ENCODE data around the gene SHB. TPM values are rescaled to one million over a fixed set of nuclear protein-coding genes. Genes with fewer than 3 reads are reported as not detected.

Gene SHB
- total and polyA plus RNA-seq, 2 of the 13 experiments (the other 11 are each of a cell fraction or from before 2014, with no cell fraction given) = 19.4 to 20.7 TPM

DNA sequence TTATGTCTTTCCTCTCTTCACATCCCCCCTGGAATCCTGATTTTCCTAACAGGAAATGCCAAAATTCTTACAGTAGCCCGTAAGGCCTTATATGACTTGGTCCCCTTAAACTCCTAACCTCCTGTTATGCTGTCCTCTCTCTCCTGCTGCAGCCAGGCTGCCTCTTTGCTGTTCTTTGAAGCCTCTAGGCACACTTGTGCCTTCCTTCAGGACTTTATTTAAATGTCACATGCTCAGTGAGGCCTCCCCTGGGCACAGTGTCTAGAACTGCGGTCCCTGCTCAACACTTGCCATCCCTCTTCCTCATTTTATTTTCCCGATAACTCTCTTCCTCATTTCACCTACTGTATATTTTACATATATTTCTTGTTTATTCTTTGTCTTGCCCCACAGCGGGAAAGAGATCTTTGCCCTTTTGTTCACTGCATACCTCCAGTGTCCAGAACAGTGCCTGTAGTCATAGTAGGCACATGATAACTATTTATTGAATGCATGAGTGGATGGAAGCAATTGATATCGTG lies 5.5 kb upstream of the SHB start (continued):
- TF ChIP-seq, protein P1, sequence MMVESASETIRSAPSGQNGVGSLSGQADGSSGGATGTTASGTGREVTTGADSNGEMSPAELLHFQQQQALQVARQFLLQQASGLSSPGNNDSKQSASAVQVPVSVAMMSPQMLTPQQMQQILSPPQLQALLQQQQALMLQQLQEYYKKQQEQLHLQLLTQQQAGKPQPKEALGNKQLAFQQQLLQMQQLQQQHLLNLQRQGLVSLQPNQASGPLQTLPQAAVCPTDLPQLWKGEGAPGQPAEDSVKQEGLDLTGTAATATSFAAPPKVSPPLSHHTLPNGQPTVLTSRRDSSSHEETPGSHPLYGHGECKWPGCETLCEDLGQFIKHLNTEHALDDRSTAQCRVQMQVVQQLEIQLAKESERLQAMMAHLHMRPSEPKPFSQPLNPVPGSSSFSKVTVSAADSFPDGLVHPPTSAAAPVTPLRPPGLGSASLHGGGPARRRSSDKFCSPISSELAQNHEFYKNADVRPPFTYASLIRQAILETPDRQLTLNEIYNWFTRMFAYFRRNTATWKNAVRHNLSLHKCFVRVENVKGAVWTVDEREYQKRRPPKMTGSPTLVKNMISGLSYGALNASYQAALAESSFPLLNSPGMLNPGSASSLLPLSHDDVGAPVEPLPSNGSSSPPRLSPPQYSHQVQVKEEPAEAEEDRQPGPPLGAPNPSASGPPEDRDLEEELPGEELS (CRISPR knock-in tag; IDR thresholded peaks at IDR 0.05) = no peak
- TF ChIP-seq, protein P2, sequence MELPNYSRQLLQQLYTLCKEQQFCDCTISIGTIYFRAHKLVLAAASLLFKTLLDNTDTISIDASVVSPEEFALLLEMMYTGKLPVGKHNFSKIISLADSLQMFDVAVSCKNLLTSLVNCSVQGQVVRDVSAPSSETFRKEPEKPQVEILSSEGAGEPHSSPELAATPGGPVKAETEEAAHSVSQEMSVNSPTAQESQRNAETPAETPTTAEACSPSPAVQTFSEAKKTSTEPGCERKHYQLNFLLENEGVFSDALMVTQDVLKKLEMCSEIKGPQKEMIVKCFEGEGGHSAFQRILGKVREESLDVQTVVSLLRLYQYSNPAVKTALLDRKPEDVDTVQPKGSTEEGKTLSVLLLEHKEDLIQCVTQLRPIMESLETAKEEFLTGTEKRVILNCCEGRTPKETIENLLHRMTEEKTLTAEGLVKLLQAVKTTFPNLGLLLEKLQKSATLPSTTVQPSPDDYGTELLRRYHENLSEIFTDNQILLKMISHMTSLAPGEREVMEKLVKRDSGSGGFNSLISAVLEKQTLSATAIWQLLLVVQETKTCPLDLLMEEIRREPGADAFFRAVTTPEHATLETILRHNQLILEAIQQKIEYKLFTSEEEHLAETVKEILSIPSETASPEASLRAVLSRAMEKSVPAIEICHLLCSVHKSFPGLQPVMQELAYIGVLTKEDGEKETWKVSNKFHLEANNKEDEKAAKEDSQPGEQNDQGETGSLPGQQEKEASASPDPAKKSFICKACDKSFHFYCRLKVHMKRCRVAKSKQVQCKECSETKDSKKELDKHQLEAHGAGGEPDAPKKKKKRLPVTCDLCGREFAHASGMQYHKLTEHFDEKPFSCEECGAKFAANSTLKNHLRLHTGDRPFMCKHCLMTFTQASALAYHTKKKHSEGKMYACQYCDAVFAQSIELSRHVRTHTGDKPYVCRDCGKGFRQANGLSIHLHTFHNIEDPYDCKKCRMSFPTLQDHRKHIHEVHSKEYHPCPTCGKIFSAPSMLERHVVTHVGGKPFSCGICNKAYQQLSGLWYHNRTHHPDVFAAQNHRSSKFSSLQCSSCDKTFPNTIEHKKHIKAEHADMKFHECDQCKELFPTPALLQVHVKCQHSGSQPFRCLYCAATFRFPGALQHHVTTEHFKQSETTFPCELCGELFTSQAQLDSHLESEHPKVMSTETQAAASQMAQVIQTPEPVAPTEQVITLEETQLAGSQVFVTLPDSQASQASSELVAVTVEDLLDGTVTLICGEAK (IDR thresholded peaks at IDR 0.05) = no peak
- TF ChIP-seq, protein P2 (CRISPR knock-in tag; IDR thresholded peaks at IDR 0.05) = no peak
- no peak for TF ChIP-seq MAF1 (CRISPR knock-in tag; IDR thresholded peaks at IDR 0.05; ENCODE audit: borderline replicate concordance)
- TF ChIP-seq SP2 (CRISPR knock-in tag; IDR thresholded peaks at IDR 0.05) = no peak
- no peak for TF ChIP-seq JDP2 (CRISPR knock-in tag; IDR thresholded peaks at IDR 0.05; ENCODE audit: borderline replicate concordance)
- TF ChIP-seq ELF3 (CRISPR knock-in tag; IDR thresholded peaks at IDR 0.05) = 0 out of 2 replicates have a peak, but pooled peaks have one; percentile 21
- TF ChIP-seq SMAD9 (CRISPR knock-in tag; IDR thresholded peaks at IDR 0.05) = no peak
- TF ChIP-seq ZC3H13 (CRISPR knock-in tag; IDR thresholded peaks at IDR 0.05) = no peak
- TF ChIP-seq, protein P3, sequence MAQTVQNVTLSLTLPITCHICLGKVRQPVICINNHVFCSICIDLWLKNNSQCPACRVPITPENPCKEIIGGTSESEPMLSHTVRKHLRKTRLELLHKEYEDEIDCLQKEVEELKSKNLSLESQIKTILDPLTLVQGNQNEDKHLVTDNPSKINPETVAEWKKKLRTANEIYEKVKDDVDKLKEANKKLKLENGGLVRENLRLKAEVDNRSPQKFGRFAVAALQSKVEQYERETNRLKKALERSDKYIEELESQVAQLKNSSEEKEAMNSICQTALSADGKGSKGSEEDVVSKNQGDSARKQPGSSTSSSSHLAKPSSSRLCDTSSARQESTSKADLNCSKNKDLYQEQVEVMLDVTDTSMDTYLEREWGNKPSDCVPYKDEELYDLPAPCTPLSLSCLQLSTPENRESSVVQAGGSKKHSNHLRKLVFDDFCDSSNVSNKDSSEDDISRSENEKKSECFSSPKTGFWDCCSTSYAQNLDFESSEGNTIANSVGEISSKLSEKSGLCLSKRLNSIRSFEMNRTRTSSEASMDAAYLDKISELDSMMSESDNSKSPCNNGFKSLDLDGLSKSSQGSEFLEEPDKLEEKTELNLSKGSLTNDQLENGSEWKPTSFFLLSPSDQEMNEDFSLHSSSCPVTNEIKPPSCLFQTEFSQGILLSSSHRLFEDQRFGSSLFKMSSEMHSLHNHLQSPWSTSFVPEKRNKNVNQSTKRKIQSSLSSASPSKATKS (CRISPR knock-in tag; IDR thresholded peaks at IDR 0.05) = no peak
- no peak for TF ChIP-seq NBN (conservative IDR thresholded peaks at IDR 0.05)
- no peak for TF ChIP-seq GATAD2A (CRISPR knock-in tag; IDR thresholded peaks at IDR 0.05)
- no peak for TF ChIP-seq GTF3A (CRISPR knock-in tag; conservative IDR thresholded peaks at IDR 0.05)

Data from HepG2 (cell line).